ENCODE measurements around the gene SEC14L1.

DNA sequence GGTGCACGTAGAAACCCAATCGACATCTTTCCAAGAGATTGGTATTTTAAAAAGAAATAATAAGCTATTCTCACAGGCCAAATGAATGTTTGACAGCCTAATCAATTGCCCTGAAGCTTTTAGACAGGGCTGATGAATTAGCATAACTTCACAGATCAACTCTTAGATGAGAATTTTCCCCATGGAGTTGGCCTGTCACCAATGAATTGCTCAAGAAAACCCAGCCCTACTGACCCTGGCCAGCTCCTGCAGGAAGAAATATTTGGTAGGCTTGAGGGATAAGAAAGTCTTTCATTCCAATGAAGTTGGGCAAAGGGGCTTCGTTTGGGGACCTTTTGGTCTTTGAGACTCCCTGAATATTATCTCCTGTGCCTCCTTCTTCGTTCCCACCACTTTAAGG is 23.4 kb upstream of the SEC14L1 start:
- no peak for TF ChIP-seq GATA2 (IDR thresholded peaks at IDR 0.05; ENCODE audit: low read depth, low read length)
- no peak for TF ChIP-seq GATA3 (IDR thresholded peaks at IDR 0.05; ENCODE audit: low read depth, low read length)

Data from SH-SY5Y (cell line).